GM18505 (cell line): ENCODE data around the gene ACSL6.
"Not testable (repeated sequence)": the region's sequence is repeated elsewhere in the genome, so short reads cannot be mapped to it uniquely, and the experiment has no call there.

Experiments
- ATAC-seq: cut with Tn5 transposase; IDR thresholded peaks from one replicate; pipeline ENCODE4 v1.9.1; 2021; ENCODE audit not compliant: unreplicated experiment
- POLR2A ChIP-seq: IDR thresholded peaks from 4 replicates; pipeline ENCODE4 v1.6.1; 2011; ENCODE audit warnings: borderline replicate concordance; ENCODE audit not compliant: insufficient read depth, insufficient read length; ENCODE audit errors: extremely low read depth

Gene ACSL6

DNA sequence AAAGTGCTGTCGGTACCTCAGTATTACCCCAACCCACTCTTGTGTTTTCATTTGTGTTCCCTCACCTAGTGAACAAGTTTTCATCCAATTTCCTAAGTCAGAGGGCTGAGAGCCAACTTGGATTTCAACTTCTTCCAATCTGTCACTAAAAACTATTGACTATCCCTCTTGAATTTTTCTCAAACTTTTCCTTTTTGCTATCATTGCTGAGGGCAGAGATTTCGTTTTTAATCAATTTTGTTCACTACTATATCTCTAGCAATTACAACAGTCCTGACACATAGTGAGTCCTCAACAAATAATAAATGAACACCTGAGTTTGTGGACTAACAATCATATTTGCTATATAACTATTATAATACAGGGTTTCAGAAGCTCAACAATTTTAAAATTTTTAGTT is 95.0 kb downstream of the ACSL6 start:
- no peak for ATAC-seq

DNA sequence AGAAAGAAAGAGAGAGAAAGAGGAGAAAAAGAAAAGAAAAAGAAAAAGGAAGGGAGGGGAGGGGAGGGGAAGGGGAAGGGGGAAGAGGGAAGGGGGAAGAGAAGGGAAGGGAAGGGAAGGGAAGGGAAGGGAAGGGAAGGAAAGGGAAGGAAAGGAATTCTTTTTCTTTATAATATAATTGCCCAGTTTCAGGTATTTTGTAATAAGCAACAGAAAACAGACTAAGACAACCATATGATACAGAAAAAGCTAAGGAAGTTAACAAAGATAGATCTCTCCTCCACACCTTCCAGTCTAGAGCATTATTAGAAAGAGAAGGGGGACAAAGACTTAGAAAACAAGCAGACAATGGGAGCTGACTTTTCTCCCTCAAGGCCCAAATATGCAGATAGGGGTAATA is 97.0 kb downstream of the ACSL6 start:
- ATAC-seq = no peak
- no peak for TF ChIP-seq POLR2A

More for the DNA sequence above, 95.0 kb downstream of the ACSL6 start:
- no peak for TF ChIP-seq POLR2A

DNA sequence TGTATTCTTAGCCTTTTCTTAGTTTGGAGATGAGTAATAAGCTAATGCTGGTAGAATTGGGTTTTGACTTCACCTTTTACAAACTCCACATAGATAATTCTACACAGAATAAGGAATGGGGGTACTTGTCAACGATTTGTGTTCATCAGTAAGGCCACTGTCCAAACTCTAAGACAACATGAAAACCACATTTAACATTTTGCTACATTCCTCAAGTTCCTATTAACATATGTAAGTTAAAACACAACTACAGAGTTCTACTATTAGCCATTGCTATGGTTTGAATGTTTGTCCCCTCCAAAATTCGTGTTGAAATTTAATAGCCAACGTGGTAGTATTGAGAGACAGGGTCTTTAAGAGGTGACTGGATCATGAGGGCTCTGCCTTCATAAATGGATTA is 97.9 kb downstream of the ACSL6 start:
- ATAC-seq = no peak
- no peak for TF ChIP-seq POLR2A

DNA sequence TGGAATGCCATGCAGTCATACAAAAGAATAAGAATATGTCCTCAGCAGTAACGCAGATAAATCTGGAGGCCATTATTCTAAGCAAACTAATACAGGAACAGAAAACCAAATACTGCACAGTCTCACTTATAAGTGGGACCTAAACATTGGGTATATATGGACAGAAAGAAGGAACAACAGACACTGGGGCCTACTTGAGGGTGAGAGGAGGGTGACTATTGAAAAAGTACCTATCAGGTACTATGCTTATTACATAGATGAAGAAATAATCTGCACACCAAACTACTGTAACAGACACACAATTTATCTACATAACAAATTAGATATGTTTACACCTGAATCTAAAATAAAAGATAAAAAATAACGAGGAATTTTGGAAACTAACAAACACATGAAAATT is 104.8 kb downstream of the ACSL6 start:
- no peak for TF ChIP-seq POLR2A
- no peak for ATAC-seq

DNA sequence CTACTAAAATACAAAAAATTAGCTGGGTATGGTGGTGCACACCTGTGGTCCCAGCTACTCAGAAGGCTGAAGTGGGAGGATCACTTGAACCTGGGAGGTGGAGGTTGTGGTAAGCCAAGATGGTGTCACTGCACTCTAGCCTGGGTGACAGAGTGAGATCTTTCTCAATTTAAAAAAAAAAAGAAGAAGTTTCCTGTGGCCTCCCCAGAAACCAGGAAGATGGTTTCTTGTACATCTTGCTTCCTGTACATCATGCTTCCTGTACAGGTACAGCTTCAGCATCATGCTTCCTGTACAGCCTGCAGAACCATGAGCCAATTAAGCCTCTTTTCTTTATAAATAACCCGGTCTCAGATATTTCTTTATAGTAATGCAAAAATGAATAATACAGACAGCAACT is 109.2 kb downstream of the ACSL6 start:
- not testable (repeated sequence) for ATAC-seq
